ENCODE measurements around the gene RFX4. TPM values are rescaled to one million over a fixed set of nuclear protein-coding genes. Genes with fewer than 3 reads are reported as not detected.

The RFX4 gene
- total RNA-seq, 2 donors from 2014 or later: not detected

DNA sequence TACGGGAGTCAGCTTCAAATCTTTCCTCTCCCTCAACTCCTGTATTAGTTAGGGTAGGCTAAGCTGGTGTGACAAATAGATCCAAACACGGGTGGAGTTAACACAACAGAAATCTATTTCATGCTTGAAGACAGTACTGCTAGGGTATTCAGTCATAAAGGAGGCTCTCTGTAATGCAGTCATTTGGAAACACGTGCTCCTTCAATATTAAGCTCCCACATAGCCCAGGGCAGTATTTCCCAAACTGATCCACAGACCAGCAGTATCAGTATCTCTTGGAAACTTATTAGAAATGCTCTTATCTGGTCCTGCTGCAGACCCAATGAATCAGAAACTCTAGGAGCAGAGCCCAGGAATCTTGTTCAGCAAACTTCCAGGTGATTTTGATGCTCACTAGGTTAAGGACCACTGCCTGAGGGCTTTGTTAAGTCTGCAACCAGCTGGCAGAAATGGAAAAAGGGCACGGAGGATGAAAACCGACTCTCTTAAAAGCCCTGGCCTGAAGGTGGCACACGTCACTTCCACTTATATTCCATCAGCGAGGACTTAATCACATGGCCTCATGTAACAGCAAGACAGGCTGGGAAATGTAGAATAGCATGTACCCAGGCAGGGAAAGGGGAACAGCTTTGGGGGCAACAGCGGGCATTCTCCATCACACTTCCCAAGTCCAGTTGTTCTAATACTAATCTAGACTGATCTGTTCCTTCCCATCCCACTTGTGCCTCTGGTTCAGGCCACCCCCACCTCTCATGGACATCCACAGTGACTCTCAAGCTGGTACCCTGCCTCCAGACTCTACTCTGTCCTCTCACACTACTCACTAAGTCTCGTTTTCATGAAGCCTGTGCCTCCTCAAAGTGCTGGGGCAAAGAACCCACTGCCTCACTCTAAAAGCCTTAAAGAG is 153.5 kb downstream of the RFX4 start:
- Mint-ChIP-seq H3K9me3 (no peaks in the 10 kb centered on the region), H3K4me1 (no peaks in the 10 kb centered on the region), H3K36me3 (ENCODE audit: low read depth) (no peaks in the 10 kb centered on the region), H3K4me3 (no peak overlapping the region), H3K27ac (peak overlapping the region; percentile 31), H3K27me3 (no peaks in the 10 kb centered on the region)
- peak; percentile 56 for ATAC-seq (replicated peaks)

DNA sequence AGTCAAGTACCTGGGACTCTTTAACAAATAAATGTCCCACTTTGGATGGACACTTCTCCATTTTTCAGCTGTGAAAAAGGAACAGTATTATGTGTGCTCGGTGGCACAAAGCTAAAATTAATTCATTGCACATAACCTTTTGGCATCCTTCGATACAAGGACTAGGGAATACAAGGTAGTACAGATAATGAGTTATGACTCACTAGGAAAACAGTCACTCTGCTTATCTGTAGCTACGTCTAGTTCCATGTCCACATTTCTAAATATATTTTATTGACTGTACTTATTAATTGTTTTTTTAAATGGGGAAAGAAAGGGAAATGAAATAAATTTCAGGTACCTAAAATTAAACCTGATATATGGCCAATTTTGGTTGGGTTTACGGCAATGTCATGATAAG is 156.5 kb downstream of the RFX4 start:
- no peak overlapping the region for H3K27ac Mint-ChIP-seq
- no peak overlapping the region for H3K4me3 Mint-ChIP-seq
- H3K27me3 Mint-ChIP-seq: no peaks in the 10 kb centered on the region
- H3K36me3 Mint-ChIP-seq (ENCODE audit: low read depth): no peaks in the 10 kb centered on the region
- H3K9me3 Mint-ChIP-seq: no peaks in the 10 kb centered on the region
- H3K4me1 Mint-ChIP-seq: no peaks in the 10 kb centered on the region
- ATAC-seq (replicated peaks): no peak

DNA sequence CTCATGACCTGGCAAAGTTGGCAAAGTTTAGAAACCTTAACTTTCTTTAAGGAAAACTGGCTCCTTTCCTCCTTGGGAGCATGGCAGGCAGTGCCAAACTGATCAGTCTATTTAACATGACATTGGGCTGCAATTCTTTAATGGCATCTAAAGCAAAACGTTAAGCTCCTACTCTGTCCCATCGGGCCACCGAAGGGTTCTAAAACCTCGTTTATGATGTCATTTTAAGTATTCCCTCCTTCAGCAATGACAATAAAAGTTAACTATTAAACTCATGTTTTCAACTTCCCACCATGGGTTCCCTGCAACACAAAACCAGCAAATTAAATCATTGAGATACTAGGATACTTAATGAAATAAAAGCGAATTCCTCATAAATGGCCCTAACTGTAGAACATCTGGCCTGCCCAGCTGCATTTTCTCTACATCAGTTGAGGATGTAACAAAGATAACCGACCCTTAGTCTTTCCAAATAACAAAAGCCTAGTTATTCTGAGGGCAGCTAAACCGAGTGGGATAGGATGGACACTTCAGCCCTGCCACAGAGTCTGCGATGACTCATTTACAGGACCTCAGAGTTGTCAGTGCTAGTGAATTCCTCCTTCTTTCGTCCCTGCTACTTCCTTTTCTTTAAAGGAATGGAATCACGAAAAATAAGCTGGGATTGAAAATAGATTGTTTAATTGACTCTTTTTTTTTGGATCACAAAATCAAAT is 157.2 kb downstream of the RFX4 start:
- Mint-ChIP-seq H3K4me1 (no peaks in the 10 kb centered on the region), H3K36me3 (ENCODE audit: low read depth) (no peaks in the 10 kb centered on the region), H3K27ac (no peak overlapping the region), H3K27me3 (no peaks in the 10 kb centered on the region), H3K9me3 (no peaks in the 10 kb centered on the region), H3K4me3 (no peak overlapping the region)
- no peak for ATAC-seq (replicated peaks)

DNA sequence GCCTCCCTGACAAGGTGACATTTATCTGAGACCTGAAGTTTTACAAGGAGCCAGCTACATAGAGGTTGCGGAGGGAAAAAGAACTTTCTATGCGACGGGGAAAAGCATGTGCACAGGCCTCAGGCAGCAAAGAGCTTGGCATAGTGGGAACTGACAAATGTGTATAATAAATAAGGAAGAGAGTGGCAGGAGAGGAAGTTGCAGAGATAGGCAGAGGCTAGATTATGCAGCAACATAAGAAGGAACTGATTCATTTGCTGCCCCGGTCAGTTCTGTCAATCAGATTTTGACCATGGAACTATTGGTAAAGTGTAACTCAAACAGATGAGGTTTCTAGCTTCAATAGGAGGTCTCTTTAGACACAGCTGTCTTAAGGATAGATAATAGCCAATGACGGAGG is 158.0 kb downstream of the RFX4 start:
- Mint-ChIP-seq H3K9me3 (no peaks in the 10 kb centered on the region), H3K4me1 (no peaks in the 10 kb centered on the region), H3K4me3 (no peak overlapping the region), H3K36me3 (ENCODE audit: low read depth) (no peaks in the 10 kb centered on the region), H3K27ac (no peak overlapping the region), H3K27me3 (no peaks in the 10 kb centered on the region)
- no peak for ATAC-seq (replicated peaks)

DNA sequence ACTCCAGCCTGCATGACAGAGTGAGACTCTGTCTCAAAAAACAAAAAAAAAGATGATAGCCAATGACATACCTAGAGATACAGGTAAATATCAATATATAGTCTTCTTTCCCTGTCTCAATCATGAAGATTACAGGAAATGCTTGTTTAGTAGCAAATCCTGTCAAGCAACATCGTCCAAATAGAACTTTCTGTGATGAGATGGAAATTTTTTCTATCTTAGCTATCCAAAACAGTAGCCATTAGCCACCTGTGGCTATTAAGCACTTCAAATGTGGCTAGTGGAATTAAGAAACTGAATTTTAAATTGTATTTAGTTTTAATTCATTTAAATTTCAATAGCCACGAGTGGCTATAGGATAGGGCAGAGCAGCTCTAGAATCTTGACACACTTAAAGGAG is 158.4 kb downstream of the RFX4 start:
- Mint-ChIP-seq H3K27me3 (no peaks in the 10 kb centered on the region), H3K27ac (no peak overlapping the region), H3K9me3 (no peaks in the 10 kb centered on the region), H3K4me1 (no peaks in the 10 kb centered on the region), H3K4me3 (no peak overlapping the region), H3K36me3 (ENCODE audit: low read depth) (no peaks in the 10 kb centered on the region)
- no peak for ATAC-seq (replicated peaks)

DNA sequence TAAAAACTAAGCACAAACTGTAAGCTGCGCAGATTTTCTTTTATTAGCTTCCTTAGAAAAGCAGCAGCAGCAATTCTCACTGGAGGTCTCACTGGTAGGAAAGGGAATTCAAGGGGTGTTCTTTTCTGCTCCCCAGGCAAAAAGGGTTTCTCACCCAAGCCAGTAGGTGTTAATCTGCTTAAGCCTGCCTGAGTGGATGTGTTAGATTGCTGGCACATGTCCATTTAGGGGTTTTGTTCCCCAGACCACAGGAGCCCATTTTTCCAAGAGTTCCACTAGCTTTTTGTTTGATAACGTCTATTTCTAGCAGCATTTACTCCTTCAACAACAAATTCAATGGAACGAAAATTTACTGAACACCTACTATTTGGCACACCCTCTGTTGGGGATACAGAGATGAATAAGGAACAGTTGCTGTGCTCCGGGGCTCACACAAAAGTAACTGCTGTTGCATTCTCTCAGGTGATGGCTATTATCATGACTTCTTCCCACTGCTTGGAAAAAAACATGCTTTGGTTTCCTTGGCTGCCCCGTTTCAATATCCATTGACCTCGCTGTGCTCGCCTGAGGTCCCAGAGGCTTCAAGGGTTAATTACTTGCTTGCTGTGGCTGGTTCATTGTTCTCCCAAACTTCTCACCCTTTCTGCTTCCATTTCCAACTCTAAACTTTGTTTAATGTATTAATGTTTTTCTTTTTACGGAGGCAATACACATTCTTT is 160.6 kb downstream of the RFX4 start:
- Mint-ChIP-seq H3K9me3 (peaks cover 4% of the 10 kb centered on the region), H3K4me3 (no peak overlapping the region), H3K36me3 (ENCODE audit: low read depth) (no peaks in the 10 kb centered on the region), H3K4me1 (peaks cover 14% of the 10 kb centered on the region), H3K27ac (no peak overlapping the region), H3K27me3 (no peaks in the 10 kb centered on the region)
- no peak for ATAC-seq (replicated peaks)

DNA sequence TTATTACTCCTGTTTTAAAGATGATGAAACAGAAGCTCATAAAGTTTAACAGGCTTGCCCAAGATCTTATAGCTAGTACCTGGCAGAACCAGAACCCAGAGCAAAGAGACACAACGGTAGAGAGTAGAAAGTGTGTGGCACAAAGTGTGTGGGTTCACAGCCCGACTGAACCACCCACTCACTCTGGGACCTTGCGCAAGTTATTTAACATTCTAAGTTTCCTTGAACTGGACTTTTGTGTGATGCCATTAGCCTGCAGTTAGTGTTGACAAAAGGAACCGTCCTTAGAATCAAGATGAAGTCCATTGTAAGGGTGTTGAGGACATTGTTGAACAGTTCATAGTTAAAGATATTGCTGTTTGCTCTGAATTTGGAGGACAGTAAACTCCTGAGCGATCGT is 161.8 kb downstream of the RFX4 start:
- no peak overlapping the region for H3K27ac Mint-ChIP-seq
- no peaks in the 10 kb centered on the region for H3K27me3 Mint-ChIP-seq
- ATAC-seq (replicated peaks): no peak
- H3K4me1 Mint-ChIP-seq: peaks cover 16% of the 10 kb centered on the region
- H3K9me3 Mint-ChIP-seq: peaks cover 4% of the 10 kb centered on the region
- H3K4me3 Mint-ChIP-seq: no peak overlapping the region
- no peaks in the 10 kb centered on the region for H3K36me3 Mint-ChIP-seq (ENCODE audit: low read depth)

DNA sequence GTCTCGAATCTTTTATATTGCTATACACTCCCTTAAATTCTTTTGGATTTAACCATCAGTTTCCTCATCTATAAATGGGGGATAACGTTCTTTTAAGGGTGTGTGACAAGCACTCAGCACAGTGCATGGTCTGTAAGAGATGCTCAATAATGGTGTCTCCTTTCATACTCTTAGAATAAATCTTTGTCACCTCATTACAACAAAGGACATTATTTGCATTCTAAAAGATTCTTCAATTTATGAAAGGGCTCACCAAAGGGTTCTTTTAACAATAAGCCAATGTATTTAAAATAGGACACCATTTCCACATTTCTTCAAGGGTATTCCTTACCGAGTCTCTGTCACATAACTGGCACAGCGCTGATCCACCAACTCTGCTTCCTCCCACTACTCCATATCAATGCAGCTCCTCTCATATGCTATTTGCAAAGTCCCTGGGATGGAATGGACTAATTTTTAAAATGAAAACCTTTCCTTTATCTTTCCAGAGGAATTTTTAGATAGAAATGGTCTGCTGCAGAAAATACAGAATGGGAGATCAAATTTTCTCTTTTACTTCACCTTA is 162.5 kb downstream of the RFX4 start:
- Mint-ChIP-seq H3K27ac (no peak overlapping the region), H3K4me3 (no peak overlapping the region), H3K27me3 (no peaks in the 10 kb centered on the region), H3K4me1 (peaks cover 16% of the 10 kb centered on the region), H3K9me3 (peaks cover 4% of the 10 kb centered on the region), H3K36me3 (ENCODE audit: low read depth) (no peaks in the 10 kb centered on the region)
- ATAC-seq (replicated peaks): no peak

DNA sequence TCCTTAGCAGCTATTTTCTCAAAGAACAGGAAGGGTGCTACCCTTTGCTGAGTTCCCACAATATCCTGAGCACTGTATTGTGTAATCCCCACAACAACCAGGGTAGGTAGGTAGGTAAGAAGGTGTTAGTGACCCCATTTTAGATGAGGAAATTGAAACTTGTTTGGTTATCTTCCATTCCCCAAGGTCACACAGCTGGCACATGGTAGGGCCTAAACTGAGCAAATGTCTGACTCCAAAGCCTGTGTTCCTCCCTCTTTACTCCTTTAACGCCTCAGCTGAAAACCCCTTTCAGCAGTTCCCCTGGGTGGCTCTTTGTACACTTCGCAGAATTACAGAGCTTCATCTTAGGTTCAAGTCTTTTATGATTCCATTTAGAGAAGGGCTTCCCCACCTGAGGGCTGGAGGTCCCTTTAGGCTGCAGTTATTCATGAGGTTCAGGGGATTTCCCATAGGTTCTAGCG is 165.2 kb downstream of the RFX4 start:
- Mint-ChIP-seq H3K27ac (peak overlapping the region; percentile 90), H3K27me3 (no peaks in the 10 kb centered on the region), H3K36me3 (ENCODE audit: low read depth) (no peaks in the 10 kb centered on the region), H3K4me3 (peak overlapping the region; percentile 67), H3K4me1 (peaks cover 21% of the 10 kb centered on the region), H3K9me3 (peaks cover 4% of the 10 kb centered on the region)
- ATAC-seq (replicated peaks): peak; percentile 80

DNA sequence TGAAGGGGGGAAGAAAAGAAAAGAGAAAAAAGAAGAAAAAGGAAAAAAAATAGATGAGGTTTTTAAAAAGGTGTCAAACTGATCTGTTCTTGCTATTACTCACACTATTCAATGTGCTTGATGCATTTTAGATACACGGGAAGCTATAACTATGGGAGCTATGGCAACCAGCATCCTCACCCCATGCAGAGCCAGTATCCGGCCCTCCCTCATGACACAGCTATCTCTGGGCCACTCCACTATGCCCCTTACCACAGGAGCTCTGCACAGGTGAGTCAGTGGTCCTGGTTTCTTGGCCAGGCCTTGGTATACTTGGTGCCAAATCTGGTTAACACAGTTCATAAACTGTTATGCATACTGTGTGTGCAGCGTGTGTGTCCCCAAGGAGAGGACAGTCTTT is 167.7 kb downstream of the RFX4 start:
- Mint-ChIP-seq H3K4me1 (peaks cover 31% of the 10 kb centered on the region), H3K27me3 (no peaks in the 10 kb centered on the region), H3K36me3 (ENCODE audit: low read depth) (no peaks in the 10 kb centered on the region), H3K27ac (peak overlapping the region; percentile 14), H3K4me3 (no peak overlapping the region), H3K9me3 (peaks cover 4% of the 10 kb centered on the region)
- no peak for ATAC-seq (replicated peaks)

DNA sequence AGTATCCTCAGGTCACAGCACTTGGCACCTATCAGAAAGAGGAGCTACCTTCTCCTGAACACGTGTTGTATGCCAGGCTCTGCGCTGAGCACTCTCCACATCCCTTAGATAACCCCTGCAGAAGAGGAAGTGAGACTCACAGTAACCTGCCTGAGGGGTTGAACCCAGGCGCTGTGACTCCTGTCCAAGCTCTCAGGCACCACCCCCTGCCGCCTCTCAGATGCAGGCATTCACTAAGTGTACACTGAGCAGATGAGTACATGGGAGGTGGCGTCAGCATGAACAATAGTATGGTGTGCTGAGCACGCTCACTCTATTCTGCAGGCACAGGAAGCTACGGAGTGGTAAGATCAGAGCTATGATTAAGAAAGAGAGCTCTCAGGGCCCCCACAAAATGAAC is 170.7 kb downstream of the RFX4 start:
- peak; percentile 98 for ATAC-seq (replicated peaks)
- Mint-ChIP-seq H3K27ac (peak overlapping the region; percentile 80), H3K4me1 (peaks cover 15% of the 10 kb centered on the region), H3K9me3 (no peaks in the 10 kb centered on the region), H3K36me3 (ENCODE audit: low read depth) (no peaks in the 10 kb centered on the region), H3K4me3 (peak overlapping the region; percentile 68), H3K27me3 (no peaks in the 10 kb centered on the region)

DNA sequence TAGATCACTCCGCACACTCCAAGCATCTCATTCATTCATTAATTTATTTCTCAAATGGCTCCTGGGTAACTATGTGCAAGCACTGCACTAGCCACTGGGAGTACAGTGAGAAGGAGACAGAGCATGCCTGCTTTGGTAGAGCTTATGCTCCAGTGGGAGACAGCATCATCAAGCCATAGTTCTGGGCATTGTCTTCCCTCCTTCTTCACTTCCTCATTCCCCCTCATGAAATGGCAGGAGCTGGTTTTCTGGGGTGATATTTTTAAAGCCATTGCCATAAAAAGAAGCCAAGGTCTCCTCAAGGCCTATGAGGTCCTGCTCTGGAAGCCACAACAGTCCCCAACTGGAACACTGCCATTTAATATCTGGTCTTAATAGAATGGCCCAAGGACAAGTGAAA is 171.5 kb downstream of the RFX4 start:
- H3K4me3 Mint-ChIP-seq: peak overlapping the region; percentile 68
- H3K4me1 Mint-ChIP-seq: peaks cover 19% of the 10 kb centered on the region
- H3K27me3 Mint-ChIP-seq: no peaks in the 10 kb centered on the region
- no peaks in the 10 kb centered on the region for H3K36me3 Mint-ChIP-seq (ENCODE audit: low read depth)
- ATAC-seq (replicated peaks): no peak
- peak overlapping the region; percentile 80 for H3K27ac Mint-ChIP-seq
- H3K9me3 Mint-ChIP-seq: no peaks in the 10 kb centered on the region

DNA sequence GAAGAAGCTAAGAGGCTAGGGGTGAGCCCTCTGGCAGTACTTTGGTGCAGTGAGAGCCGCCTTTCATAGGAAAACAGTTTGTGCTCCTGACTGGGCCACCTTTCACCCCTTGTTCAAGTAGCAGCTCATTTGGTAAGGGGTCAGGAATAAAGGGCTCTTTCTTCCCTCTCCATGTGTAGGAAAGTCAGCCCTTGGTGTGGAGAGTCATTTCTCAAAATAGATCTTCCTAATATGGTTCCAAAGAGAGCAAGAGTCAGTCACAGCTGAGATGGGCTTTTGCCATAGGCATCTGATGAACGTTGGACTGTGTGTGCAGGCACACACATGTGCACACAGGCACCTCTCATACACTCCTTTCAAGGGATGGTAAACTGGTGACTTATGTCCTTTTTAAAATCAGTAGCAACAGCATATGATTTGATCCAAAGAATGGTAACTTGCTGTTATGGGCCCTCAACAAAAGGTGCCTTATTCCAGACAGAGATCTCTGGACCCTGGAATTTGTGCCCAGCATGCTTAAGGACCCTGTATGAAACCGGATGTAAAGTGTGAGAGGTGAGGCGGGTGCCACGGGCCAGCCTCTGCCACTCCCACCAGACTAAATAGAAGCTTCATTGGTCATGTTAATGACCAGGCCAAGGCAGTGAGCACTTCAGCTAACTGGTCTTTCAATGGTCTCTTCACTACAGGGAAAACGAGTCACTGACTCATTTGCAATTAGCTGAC is 175.0 kb downstream of the RFX4 start:
- H3K4me1 Mint-ChIP-seq: peaks cover 28% of the 10 kb centered on the region
- peak overlapping the region; percentile 97 for H3K27ac Mint-ChIP-seq
- no peaks in the 10 kb centered on the region for H3K27me3 Mint-ChIP-seq
- H3K4me3 Mint-ChIP-seq: no peak overlapping the region
- H3K36me3 Mint-ChIP-seq (ENCODE audit: low read depth): no peaks in the 10 kb centered on the region
- H3K9me3 Mint-ChIP-seq: peaks cover 4% of the 10 kb centered on the region
- no peak for ATAC-seq (replicated peaks)

Measured in activated T-helper 17 cell treated with anti-CD3 and anti-CD28 coated beads, Interleukin-2, amount 50 U/mL, for 72 hours (primary cell).